Measurements from ENCODE around the gene COL23A1. TPM values are rescaled to one million over a fixed set of nuclear protein-coding genes. Genes with fewer than 3 reads are reported as not detected.

Gene COL23A1
- total and polyA plus RNA-seq, 8 donors = 0.52 to 9.5 (median 7.5) TPM

DNA sequence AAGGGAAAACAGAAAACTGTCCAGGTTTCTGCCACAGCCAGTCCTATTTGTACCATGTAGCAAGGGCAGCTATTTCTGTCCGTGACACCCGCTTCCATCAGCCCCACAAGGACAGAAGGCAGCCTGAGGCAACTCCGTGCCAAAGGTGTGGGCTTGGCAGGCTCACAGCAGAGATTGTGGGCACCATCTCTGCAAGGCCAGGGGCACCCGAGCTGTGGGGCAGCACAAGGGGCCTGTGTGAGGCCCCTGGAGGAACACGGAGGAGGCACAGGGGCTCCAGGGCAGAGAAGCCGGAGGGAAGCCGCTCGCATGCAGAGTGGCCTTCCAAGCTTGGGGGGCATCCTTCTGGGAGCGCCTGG is 43.5 kb downstream of the COL23A1 start:
- TF ChIP-seq, protein P1, sequence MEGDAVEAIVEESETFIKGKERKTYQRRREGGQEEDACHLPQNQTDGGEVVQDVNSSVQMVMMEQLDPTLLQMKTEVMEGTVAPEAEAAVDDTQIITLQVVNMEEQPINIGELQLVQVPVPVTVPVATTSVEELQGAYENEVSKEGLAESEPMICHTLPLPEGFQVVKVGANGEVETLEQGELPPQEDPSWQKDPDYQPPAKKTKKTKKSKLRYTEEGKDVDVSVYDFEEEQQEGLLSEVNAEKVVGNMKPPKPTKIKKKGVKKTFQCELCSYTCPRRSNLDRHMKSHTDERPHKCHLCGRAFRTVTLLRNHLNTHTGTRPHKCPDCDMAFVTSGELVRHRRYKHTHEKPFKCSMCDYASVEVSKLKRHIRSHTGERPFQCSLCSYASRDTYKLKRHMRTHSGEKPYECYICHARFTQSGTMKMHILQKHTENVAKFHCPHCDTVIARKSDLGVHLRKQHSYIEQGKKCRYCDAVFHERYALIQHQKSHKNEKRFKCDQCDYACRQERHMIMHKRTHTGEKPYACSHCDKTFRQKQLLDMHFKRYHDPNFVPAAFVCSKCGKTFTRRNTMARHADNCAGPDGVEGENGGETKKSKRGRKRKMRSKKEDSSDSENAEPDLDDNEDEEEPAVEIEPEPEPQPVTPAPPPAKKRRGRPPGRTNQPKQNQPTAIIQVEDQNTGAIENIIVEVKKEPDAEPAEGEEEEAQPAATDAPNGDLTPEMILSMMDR (IDR thresholded peaks at IDR 0.05) = no peak
- Histone ChIP-seq H3K9me3 (no peaks in the 10 kb centered on the region), H3K27me3 (no peaks in the 10 kb centered on the region), H3K27ac (no peak overlapping the region), H3K36me3 (no peaks in the 10 kb centered on the region), H3K4me3 (no peak overlapping the region), H3K4me1 (peaks cover 0 to 12% of the 10 kb centered on the region in 2 donors)
- no peak for DNase-seq
- intact Hi-C loops (cut with DNase I) = no loop called here
- no peak for ATAC-seq

DNA sequence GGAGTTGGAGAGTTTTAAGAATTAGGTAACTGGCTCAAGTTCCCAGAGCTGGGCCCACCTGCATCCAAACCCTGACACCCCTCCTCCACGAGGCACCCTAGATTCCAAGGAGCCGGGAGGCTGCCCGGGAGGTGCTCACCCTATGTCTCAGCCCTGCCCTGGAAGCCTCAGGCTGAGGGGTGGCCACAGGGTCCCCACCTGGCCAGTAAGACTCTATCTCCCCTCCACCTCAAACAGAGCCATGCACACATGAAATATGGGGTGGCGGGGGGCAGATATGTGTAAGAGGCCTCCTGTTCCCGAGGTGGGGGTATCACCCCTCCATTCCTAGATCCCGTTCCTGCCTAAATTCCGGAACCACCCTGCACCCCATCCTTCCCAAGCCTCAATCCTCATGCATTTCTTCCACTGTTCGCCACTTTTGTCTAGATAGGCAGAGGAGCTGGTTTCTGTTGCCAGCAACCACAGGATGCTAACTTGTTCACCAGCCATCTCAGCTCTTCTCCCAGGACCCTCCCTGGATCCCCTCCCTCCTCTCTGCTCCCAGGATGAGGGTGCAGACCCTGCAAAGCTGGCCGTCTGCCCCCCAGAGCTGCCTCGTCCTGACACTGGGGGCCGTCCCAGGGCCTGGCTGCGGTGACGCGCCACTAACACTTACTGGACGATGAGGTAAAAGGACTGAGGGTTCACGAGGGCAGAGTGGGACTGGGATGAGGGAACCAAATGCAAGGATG is 44.1 kb downstream of the COL23A1 start:
- Histone ChIP-seq H3K27ac (no peak overlapping the region), H3K36me3 (no peaks in the 10 kb centered on the region), H3K4me3 (no peak overlapping the region), H3K4me1 (peaks cover 0 to 12% of the 10 kb centered on the region in 2 donors), H3K9me3 (no peaks in the 10 kb centered on the region), H3K27me3 (no peaks in the 10 kb centered on the region)
- ATAC-seq (no peak), DNase-seq (no peak)
- TF ChIP-seq, protein P1 (IDR thresholded peaks at IDR 0.05) = no peak
- intact Hi-C loops (cut with DNase I) = no loop called here

DNA sequence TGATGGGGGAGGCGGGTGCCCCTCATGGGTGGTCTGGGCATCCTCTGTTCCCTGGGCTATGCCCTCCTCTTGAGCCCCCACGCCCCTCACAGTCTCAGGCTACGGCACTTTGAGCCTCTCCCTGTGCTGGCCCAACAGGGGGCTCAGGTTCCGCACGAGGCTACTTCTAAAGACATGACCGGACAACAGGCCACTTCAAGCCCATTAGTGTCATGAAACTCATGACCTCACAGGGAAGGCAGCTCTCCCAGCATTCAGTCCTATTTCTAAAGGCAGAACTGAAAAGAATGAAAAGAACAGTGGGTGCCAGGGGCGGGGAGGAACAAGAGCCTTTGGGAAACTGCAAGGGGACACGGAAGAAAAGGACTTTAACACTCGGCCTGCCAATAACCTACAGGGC is 45.0 kb downstream of the COL23A1 start:
- no peak for ATAC-seq
- intact Hi-C loops (cut with DNase I) = no loop called here

DNA sequence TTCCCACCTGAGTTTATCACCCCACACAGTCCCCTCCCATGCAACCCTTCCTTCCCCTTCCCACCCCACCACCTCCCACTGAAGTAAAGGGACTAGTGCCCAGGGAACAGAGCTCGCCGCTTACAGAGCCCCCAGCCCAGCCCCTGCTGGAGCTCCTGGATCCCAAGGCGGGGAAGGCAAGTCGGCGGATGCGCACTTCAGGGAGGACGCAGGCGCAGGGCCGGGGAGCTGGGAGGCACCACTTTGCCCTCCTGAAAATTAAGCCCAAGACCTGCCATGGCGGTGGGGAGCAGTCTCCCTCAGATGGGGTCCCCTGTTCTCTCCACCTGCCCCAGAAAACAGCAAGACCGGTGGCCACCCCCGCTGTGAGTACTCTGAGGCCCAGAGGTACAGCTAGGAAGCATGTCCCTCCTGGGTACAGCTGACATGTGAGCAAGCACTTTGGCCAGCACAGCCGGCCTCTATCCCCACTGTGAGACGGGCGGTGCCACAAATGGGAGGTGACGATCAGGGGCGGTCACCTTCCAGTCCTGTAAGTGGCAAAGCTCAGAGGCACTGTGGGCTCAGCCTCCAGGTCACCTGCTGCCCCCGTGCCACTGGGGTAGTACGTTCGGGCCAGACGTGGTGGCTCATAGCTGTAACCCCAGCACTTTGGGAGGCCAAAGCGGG is 45.9 kb downstream of the COL23A1 start:
- no peak for ATAC-seq
- Histone ChIP-seq H3K4me3 (no peak overlapping the region), H3K4me1 (peaks cover 0 to 18% of the 10 kb centered on the region in 2 donors), H3K9me3 (no peaks in the 10 kb centered on the region), H3K27ac (no peak overlapping the region), H3K36me3 (no peaks in the 10 kb centered on the region), H3K27me3 (no peaks in the 10 kb centered on the region)
- no peak for DNase-seq
- TF ChIP-seq, protein P1 (IDR thresholded peaks at IDR 0.05) = no peak
- intact Hi-C loops (cut with DNase I) = no loop called here

More for the DNA sequence above, 45.0 kb downstream of the COL23A1 start:
- H3K9me3 ChIP-seq = no peaks in the 10 kb centered on the region
- no peaks in the 10 kb centered on the region for H3K27me3 ChIP-seq
- DNase-seq = no peak
- TF ChIP-seq, protein P1 (IDR thresholded peaks at IDR 0.05) = no peak
- no peak overlapping the region for H3K27ac ChIP-seq
- no peak overlapping the region for H3K4me3 ChIP-seq
- H3K4me1 ChIP-seq = peaks cover 0 to 12% of the 10 kb centered on the region in 2 donors
- no peaks in the 10 kb centered on the region for H3K36me3 ChIP-seq

DNA sequence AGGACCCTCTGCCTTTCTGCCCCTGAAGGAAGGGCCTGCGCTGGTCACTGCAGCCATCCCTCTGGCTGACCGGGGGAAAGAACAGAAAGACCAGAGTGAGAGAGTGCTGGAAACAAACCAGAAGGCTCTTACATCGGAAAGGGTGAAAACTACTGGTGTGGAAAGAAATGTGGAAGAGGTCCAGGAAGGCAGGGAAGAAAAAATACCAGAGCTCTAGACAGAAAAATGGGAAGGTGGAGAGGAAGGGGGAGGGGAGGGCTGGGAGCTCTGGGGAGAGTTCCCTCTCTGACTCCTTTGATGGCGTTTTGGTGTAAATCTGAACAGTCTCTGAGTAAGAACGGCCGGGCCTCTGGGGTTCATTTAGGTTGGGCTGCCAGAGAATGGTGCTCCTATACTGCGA is 47.7 kb downstream of the COL23A1 start:
- intact Hi-C loops (cut with DNase I) = no loop called here
- DNase-seq (peak in 1 of 4 donors; percentile 43), ATAC-seq (no peak)
- H3K27me3 ChIP-seq = no peaks in the 10 kb centered on the region
- TF ChIP-seq, protein P1 (IDR thresholded peaks at IDR 0.05) = no peak
- H3K9me3 ChIP-seq = no peaks in the 10 kb centered on the region
- no peak overlapping the region for H3K27ac ChIP-seq
- H3K4me3 ChIP-seq = no peak overlapping the region
- no peaks in the 10 kb centered on the region for H3K36me3 ChIP-seq
- H3K4me1 ChIP-seq = peaks cover 0 to 29% of the 10 kb centered on the region in 2 donors
